NCI-H526 (cell line): ENCODE measurements around the gene ALDH1A3.

Source experiments
- DNase-seq, 2 experiments: peaks; one replicate each; lab custom pipeline; 2025; lab: John Stamatoyannopoulos, UW

The ALDH1A3 gene

GRCh38 chr15:100951965-100952364, 72.3 kb downstream of the ALDH1A3 start:
- DNase-seq: no peak

- peak; percentile 13 to 31 for DNase-seq
These were observed 72.9 kb downstream of the ALDH1A3 start for GRCh38 chr15:100952566-100952965.

- DNase-seq: no peak
These were observed 78.9 kb downstream of the ALDH1A3 start for GRCh38 chr15:100958326-100959065.

GRCh38 chr15:100959066-100960050, 79.7 kb downstream of the ALDH1A3 start:
- no peak for DNase-seq
